ENCODE results near the gene MUC21.
A peak's percentile ranks its signal among the peaks of the same experiment; 100 is the strongest.
"Not testable (repeated sequence)": the region's sequence is repeated elsewhere in the genome, so short reads cannot be mapped to it uniquely, and the experiment has no call there.

The MUC21 gene

GRCh38 chr6:30987304-30987703, 3.8 kb downstream of the MUC21 start:
- TF ChIP-seq ZFX (IDR thresholded peaks at IDR 0.05; ENCODE audit: borderline replicate concordance), result no peak
- TF ChIP-seq CTCF (IDR thresholded peaks at IDR 0.05), result no peak
- H3K27ac ChIP-seq, result no peak overlapping the region

GRCh38 chr6:30988209-30988825, 4.8 kb downstream of the MUC21 start:
- TF ChIP-seq ZFX (IDR thresholded peaks at IDR 0.05; ENCODE audit: borderline replicate concordance) (no peak), CTCF (IDR thresholded peaks at IDR 0.05) (no peak)

GRCh38 chr6:30990422-30991086, 7.0 kb downstream of the MUC21 start:
- TF ChIP-seq ZFX (IDR thresholded peaks at IDR 0.05; ENCODE audit: borderline replicate concordance) (no peak), CTCF (IDR thresholded peaks at IDR 0.05) (no peak)
- H3K27ac ChIP-seq, result no peak overlapping the region

More at GRCh38 chr6:30988209-30988825, 4.8 kb downstream of the MUC21 start:
- no peak overlapping the region for H3K27ac ChIP-seq

- TF ChIP-seq CTCF (IDR thresholded peaks at IDR 0.05), result no peak
- TF ChIP-seq ZFX (IDR thresholded peaks at IDR 0.05; ENCODE audit: borderline replicate concordance), result no peak
- H3K27ac ChIP-seq, result no peak overlapping the region
These were observed 8.4 kb downstream of the MUC21 start for GRCh38 chr6:30991891-30992290.

GRCh38 chr6:30997301-30997700, 13.8 kb downstream of the MUC21 start:
- H3K27ac ChIP-seq, result no peak overlapping the region
- TF ChIP-seq CTCF (IDR thresholded peaks at IDR 0.05) (no peak), ZFX (IDR thresholded peaks at IDR 0.05; ENCODE audit: borderline replicate concordance) (no peak)

- TF ChIP-seq ZFX (IDR thresholded peaks at IDR 0.05; ENCODE audit: borderline replicate concordance), result no peak
- TF ChIP-seq CTCF (IDR thresholded peaks at IDR 0.05), result no peak
- H3K27ac ChIP-seq, result 0 out of 2 replicates have a peak overlapping the region, but pooled peaks have one; percentile 10
These were observed 15.3 kb downstream of the MUC21 start for GRCh38 chr6:30998785-30999184.

GRCh38 chr6:31000067-31000860, 16.7 kb downstream of the MUC21 start:
- H3K27ac ChIP-seq, result not testable (repeated sequence)
